Stimulated activated CD8-positive, alpha-beta memory T cell treated with anti-CD3 and anti-CD28 coated beads, Interleukin-7, amount 100 ng/mL, for 48 hours (primary cell): ENCODE measurements around the gene NALCN.

Experiments
- DNase-seq, 2 donors: peaks; one replicate each; pipeline ENCODE4 v3.0.0-alpha.2; 2020; ENCODE audit warnings: low read depth in 1 of 2; ENCODE audit errors: extremely low read depth in 1 of 2

Gene NALCN

GRCh38 chr13:101049166-101049850 is 367.0 kb downstream of the NALCN start:
- DNase-seq, result no peak

GRCh38 chr13:101036546-101036945 is 379.8 kb downstream of the NALCN start:
- DNase-seq, result no peak

GRCh38 chr13:101035119-101035620 is 381.1 kb downstream of the NALCN start:
- DNase-seq, result no peak

- DNase-seq, result no peak
Observed at GRCh38 chr13:101026736-101027398, 389.4 kb downstream of the NALCN start.

GRCh38 chr13:101026328-101026727 is 390.0 kb downstream of the NALCN start:
- DNase-seq, result no peak

- DNase-seq, result no peak
Observed at GRCh38 chr13:101025925-101026324, 390.4 kb downstream of the NALCN start.

- no peak for DNase-seq
Observed at GRCh38 chr13:101025519-101025918, 390.8 kb downstream of the NALCN start.

GRCh38 chr13:101019126-101019525 is 397.2 kb downstream of the NALCN start:
- DNase-seq, result no peak

GRCh38 chr13:101018720-101019119 is 397.6 kb downstream of the NALCN start:
- no peak for DNase-seq

GRCh38 chr13:101017123-101017872 is 399.0 kb downstream of the NALCN start:
- no peak for DNase-seq

- DNase-seq, result no peak
Observed at GRCh38 chr13:101016475-101016874, 399.8 kb downstream of the NALCN start.

GRCh38 chr13:101013245-101013644 is 403.1 kb downstream of the NALCN start:
- no peak for DNase-seq

- DNase-seq, result no peak
Observed at GRCh38 chr13:101010100-101010499, 406.2 kb downstream of the NALCN start.

- DNase-seq, result no peak
Observed at GRCh38 chr13:101007245-101007644, 409.1 kb downstream of the NALCN start.
